HEK293 (cell line): ENCODE measurements around the gene CC2D1B.

ENCODE experiments used
- GLI4 ChIP-seq: fragments of 450-650 bp; formaldehyde crosslinking; IDR thresholded peaks from 2 replicates; pipeline ENCODE4 v1.5.1; 2016; ENCODE audit warnings: missing biosample characterization, missing genetic modification characterization
- MZF1 ChIP-seq: fragments of 450-650 bp; formaldehyde crosslinking; IDR thresholded peaks from 2 replicates; pipeline ENCODE4 v1.5.1; 2017; ENCODE audit warnings: missing biosample characterization, missing genetic modification characterization, borderline replicate concordance
- REPIN1 ChIP-seq: fragments of 450-650 bp; formaldehyde crosslinking; IDR thresholded peaks from 2 replicates; pipeline ENCODE4 v1.5.1; 2017; ENCODE audit warnings: missing biosample characterization, missing genetic modification characterization, low read depth
- SALL2 ChIP-seq: fragments of 450-650 bp; formaldehyde crosslinking; IDR thresholded peaks from 2 replicates; pipeline ENCODE4 v1.5.0; 2017; ENCODE audit warnings: missing biosample characterization, mild to moderate bottlenecking, missing genetic modification characterization, borderline replicate concordance
- ZFHX2 ChIP-seq: fragments of 450-650 bp; formaldehyde crosslinking; conservative IDR thresholded peaks from 2 replicates; pipeline ENCODE4 v1.5.1; 2016; ENCODE audit warnings: missing biosample characterization, missing genetic modification characterization
- ZNF10 ChIP-seq: fragments of 450-650 bp; formaldehyde crosslinking; IDR thresholded peaks from 2 replicates; pipeline ENCODE4 v1.5.1; 2017; ENCODE audit warnings: missing biosample characterization, missing genetic modification characterization
- ZNF114 ChIP-seq: fragments of 450-650 bp; formaldehyde crosslinking; IDR thresholded peaks from 2 replicates; pipeline ENCODE4 v1.5.0; 2017; ENCODE audit warnings: missing biosample characterization, missing genetic modification characterization
- ZNF155 ChIP-seq: fragments of 450-650 bp; formaldehyde crosslinking; IDR thresholded peaks from 2 replicates; pipeline ENCODE4 v1.5.1; 2016; ENCODE audit warnings: missing biosample characterization, missing genetic modification characterization
- ZNF174 ChIP-seq: fragments of 450-650 bp; formaldehyde crosslinking; IDR thresholded peaks from 2 replicates; pipeline ENCODE4 v1.5.0; 2017; ENCODE audit warnings: missing biosample characterization, mild to moderate bottlenecking, missing genetic modification characterization
- ZNF202 ChIP-seq: fragments of 450-650 bp; formaldehyde crosslinking; IDR thresholded peaks from 2 replicates; pipeline ENCODE4 v1.5.1; 2016; ENCODE audit warnings: missing biosample characterization, missing genetic modification characterization, borderline replicate concordance
- ZNF24 ChIP-seq: fragments of 450-650 bp; formaldehyde crosslinking; IDR thresholded peaks from 2 replicates; pipeline ENCODE4 v1.5.1; 2016; ENCODE audit warnings: missing biosample characterization, missing genetic modification characterization
- ZNF423 ChIP-seq: fragments of 450-650 bp; formaldehyde crosslinking; IDR thresholded peaks from 2 replicates; pipeline ENCODE4 v1.5.1; 2016; ENCODE audit warnings: missing biosample characterization, missing genetic modification characterization
- ZNF548 ChIP-seq: fragments of 450-650 bp; formaldehyde crosslinking; IDR thresholded peaks from 2 replicates; pipeline ENCODE4 v1.5.1; 2016; ENCODE audit warnings: missing biosample characterization, missing genetic modification characterization
- ZNF561 ChIP-seq: fragments of 450-650 bp; IDR thresholded peaks from 2 replicates; pipeline ENCODE4 v1.5.1; 2018; ENCODE audit warnings: missing biosample characterization, missing genetic modification characterization, borderline replicate concordance
- ZNF596 ChIP-seq: fragments of 450-650 bp; IDR thresholded peaks from 2 replicates; pipeline ENCODE4 v1.5.0; 2018; ENCODE audit warnings: missing biosample characterization, mild to moderate bottlenecking, missing genetic modification characterization, moderate library complexity
- ZNF626 ChIP-seq: fragments of 450-650 bp; sonication (Bioruptor Pico); formaldehyde crosslinking; IDR thresholded peaks from 2 replicates; pipeline ENCODE4 v1.5.1; 2018; ENCODE audit warnings: missing biosample characterization, missing genetic modification characterization, inconsistent platforms
- ZSCAN30 ChIP-seq: fragments of 450-650 bp; IDR thresholded peaks from 2 replicates; pipeline ENCODE4 v1.5.1; 2018; ENCODE audit warnings: missing biosample characterization, mild to moderate bottlenecking, missing genetic modification characterization, moderate library complexity
- TF ChIP-seq, protein P1 (sequence below): fragments of 450-650 bp; formaldehyde crosslinking; IDR thresholded peaks from 2 replicates; pipeline ENCODE4 v1.5.1; 2017; ENCODE audit warnings: missing biosample characterization, missing genetic modification characterization
- TF ChIP-seq, protein P2 (sequence below): fragments of 450-650 bp; formaldehyde crosslinking; IDR thresholded peaks from 2 replicates; pipeline ENCODE4 v1.5.1; 2016; ENCODE audit warnings: missing biosample characterization, missing genetic modification characterization
- TF ChIP-seq, protein P3 (sequence below): fragments of 450-650 bp; formaldehyde crosslinking; IDR thresholded peaks from 2 replicates; pipeline ENCODE4 v1.5.1; 2016; ENCODE audit warnings: missing biosample characterization, missing genetic modification characterization
- TF ChIP-seq, protein P4 (sequence below): fragments of 450-650 bp; formaldehyde crosslinking; IDR thresholded peaks from 2 replicates; pipeline ENCODE4 v1.5.1; 2017; ENCODE audit warnings: missing biosample characterization, missing genetic modification characterization
- TF ChIP-seq, protein P5 (sequence below): fragments of 450-650 bp; formaldehyde crosslinking; IDR thresholded peaks from 2 replicates; pipeline ENCODE4 v1.5.1; 2016; ENCODE audit warnings: missing biosample characterization, missing genetic modification characterization
- TF ChIP-seq, protein P6 (sequence below): fragments of 450-650 bp; formaldehyde crosslinking; IDR thresholded peaks from 2 replicates; pipeline ENCODE4 v1.5.1; 2017; ENCODE audit warnings: missing biosample characterization, missing genetic modification characterization
- TF ChIP-seq, protein P7 (sequence below): fragments of 450-650 bp; formaldehyde crosslinking; IDR thresholded peaks from 2 replicates; pipeline ENCODE4 v1.5.1; 2016; ENCODE audit warnings: missing biosample characterization, missing genetic modification characterization

Gene CC2D1B

DNA sequence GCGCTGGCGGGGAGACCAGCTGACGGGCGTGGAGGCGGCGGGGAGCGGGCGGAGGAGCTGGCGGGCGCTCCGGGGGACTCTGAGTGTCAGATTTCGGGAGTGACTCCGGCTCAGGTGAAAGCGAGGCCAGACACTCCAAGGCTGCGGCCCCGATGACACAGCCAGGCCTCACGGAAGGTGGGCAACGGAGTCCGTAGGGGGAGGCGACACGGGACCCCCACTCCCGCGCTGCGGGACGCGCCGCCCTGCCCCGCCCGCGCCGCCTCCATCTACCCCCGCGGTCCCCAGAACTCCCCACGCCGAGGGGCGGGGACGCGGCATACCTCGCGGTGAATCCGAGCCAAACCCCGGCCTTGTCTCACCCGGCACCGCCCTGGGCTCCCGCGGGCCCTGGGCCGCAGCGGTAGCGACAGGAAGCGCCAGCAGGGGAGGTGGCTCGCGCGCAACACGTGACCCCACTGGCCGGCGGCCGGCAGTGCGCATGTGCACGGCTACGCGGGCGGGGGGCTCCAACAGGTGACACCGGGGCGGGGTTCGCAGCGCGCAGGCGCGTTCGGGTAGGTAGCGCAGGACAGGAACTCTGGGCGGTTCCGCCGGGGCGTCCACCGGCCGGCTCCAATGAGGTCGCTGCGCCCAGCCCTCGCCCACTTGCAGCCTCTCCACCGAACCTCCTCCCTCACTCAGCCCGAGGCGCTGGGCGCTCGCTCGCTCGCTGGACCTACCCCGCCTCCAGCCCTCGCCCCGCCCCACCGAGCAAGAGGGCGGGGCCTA, at the start of gene CC2D1B (continued):
- TF ChIP-seq, protein P1, sequence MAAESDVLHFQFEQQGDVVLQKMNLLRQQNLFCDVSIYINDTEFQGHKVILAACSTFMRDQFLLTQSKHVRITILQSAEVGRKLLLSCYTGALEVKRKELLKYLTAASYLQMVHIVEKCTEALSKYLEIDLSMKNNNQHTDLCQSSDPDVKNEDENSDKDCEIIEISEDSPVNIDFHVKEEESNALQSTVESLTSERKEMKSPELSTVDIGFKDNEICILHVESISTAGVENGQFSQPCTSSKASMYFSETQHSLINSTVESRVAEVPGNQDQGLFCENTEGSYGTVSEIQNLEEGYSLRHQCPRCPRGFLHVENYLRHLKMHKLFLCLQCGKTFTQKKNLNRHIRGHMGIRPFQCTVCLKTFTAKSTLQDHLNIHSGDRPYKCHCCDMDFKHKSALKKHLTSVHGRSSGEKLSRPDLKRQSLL (tag by site-specific recombination), result peak; percentile 78; the same call in 1 of the 2 replicates
- TF ChIP-seq MZF1 (tag by site-specific recombination) (peak; percentile 32), ZNF626 (tag by site-specific recombination) (no peak), ZNF561 (tag by site-specific recombination) (peak; percentile 74; the same call in 1 of the 2 replicates), ZNF596 (no peak), GLI4 (tag by site-specific recombination) (0 out of 2 replicates have a peak, but pooled peaks have one; percentile 67), ZNF548 (tag by site-specific recombination) (no peak), REPIN1 (tag by site-specific recombination) (peak; percentile 97), ZNF10 (tag by site-specific recombination) (peak; percentile 55; the same call in 1 of the 2 replicates), ZSCAN30 (tag by site-specific recombination) (peak; percentile 80), ZNF174 (tag by site-specific recombination) (no peak), SALL2 (no peak), ZNF202 (no peak), ZNF24 (tag by site-specific recombination) (no peak; the same call in 1 of the 2 replicates), ZFHX2 (tag by site-specific recombination) (peak; percentile 97), ZNF423 (tag by site-specific recombination) (no peak), ZNF114 (no peak), ZNF155 (no peak)
- TF ChIP-seq, protein P2, sequence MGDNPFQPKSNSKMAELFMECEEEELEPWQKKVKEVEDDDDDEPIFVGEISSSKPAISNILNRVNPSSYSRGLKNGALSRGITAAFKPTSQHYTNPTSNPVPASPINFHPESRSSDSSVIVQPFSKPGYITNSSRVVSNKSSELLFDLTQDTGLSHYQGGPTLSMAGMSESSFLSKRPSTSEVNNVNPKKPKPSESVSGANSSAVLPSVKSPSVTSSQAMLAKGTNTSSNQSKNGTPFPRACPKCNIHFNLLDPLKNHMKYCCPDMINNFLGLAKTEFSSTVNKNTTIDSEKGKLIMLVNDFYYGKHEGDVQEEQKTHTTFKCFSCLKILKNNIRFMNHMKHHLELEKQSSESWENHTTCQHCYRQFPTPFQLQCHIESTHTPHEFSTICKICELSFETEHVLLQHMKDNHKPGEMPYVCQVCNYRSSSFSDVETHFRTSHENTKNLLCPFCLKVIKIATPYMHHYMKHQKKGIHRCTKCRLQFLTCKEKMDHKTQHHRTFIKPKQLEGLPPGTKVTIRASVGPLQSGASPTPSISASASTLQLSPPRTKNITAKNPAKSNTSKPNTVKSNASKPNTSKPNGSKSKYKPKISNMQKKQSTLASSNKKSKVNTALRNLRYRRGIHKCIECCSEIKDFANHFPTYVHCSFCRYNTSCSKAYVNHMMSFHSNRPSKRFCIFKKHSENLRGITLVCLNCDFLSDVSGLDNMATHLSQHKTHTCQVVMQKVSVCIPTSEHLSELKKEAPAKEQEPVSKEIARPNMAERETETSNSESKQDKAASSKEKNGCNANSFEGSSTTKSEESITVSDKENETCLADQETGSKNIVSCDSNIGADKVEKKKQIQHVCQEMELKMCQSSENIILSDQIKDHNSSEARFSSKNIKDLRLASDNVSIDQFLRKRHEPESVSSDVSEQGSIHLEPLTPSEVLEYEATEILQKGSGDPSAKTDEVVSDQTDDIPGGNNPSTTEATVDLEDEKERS (tag by site-specific recombination), result no peak
- TF ChIP-seq, protein P3, sequence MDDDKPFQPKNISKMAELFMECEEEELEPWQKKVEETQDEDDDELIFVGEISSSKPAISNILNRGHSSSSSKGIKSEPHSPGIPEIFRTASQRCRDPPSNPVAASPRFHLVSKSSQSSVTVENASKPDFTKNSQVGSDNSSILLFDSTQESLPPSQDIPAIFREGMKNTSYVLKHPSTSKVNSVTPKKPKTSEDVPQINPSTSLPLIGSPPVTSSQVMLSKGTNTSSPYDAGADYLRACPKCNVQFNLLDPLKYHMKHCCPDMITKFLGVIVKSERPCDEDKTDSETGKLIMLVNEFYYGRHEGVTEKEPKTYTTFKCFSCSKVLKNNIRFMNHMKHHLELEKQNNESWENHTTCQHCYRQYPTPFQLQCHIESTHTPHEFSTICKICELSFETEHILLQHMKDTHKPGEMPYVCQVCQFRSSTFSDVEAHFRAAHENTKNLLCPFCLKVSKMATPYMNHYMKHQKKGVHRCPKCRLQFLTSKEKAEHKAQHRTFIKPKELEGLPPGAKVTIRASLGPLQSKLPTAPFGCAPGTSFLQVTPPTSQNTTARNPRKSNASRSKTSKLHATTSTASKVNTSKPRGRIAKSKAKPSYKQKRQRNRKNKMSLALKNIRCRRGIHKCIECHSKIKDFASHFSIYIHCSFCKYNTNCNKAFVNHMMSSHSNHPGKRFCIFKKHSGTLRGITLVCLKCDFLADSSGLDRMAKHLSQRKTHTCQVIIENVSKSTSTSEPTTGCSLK (tag by site-specific recombination), result no peak
- TF ChIP-seq, protein P4, sequence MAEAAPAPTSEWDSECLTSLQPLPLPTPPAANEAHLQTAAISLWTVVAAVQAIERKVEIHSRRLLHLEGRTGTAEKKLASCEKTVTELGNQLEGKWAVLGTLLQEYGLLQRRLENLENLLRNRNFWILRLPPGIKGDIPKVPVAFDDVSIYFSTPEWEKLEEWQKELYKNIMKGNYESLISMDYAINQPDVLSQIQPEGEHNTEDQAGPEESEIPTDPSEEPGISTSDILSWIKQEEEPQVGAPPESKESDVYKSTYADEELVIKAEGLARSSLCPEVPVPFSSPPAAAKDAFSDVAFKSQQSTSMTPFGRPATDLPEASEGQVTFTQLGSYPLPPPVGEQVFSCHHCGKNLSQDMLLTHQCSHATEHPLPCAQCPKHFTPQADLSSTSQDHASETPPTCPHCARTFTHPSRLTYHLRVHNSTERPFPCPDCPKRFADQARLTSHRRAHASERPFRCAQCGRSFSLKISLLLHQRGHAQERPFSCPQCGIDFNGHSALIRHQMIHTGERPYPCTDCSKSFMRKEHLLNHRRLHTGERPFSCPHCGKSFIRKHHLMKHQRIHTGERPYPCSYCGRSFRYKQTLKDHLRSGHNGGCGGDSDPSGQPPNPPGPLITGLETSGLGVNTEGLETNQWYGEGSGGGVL (tag by site-specific recombination), result peak; percentile 58
- TF ChIP-seq, protein P5, sequence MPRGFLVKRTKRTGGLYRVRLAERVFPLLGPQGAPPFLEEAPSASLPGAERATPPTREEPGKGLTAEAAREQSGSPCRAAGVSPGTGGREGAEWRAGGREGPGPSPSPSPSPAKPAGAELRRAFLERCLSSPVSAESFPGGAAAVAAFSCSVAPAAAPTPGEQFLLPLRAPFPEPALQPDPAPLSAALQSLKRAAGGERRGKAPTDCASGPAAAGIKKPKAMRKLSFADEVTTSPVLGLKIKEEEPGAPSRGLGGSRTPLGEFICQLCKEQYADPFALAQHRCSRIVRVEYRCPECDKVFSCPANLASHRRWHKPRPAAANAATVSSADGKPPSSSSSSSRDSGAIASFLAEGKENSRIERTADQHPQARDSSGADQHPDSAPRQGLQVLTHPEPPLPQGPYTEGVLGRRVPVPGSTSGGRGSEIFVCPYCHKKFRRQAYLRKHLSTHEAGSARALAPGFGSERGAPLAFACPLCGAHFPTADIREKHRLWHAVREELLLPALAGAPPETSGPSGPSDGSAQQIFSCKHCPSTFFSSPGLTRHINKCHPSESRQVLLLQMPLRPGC, result peak; percentile 27; the same call in 1 of the 2 replicates
- TF ChIP-seq, protein P6, sequence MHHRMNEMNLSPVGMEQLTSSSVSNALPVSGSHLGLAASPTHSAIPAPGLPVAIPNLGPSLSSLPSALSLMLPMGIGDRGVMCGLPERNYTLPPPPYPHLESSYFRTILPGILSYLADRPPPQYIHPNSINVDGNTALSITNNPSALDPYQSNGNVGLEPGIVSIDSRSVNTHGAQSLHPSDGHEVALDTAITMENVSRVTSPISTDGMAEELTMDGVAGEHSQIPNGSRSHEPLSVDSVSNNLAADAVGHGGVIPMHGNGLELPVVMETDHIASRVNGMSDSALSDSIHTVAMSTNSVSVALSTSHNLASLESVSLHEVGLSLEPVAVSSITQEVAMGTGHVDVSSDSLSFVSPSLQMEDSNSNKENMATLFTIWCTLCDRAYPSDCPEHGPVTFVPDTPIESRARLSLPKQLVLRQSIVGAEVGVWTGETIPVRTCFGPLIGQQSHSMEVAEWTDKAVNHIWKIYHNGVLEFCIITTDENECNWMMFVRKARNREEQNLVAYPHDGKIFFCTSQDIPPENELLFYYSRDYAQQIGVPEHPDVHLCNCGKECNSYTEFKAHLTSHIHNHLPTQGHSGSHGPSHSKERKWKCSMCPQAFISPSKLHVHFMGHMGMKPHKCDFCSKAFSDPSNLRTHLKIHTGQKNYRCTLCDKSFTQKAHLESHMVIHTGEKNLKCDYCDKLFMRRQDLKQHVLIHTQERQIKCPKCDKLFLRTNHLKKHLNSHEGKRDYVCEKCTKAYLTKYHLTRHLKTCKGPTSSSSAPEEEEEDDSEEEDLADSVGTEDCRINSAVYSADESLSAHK, result 0 out of 2 replicates have a peak, but pooled peaks have one; percentile 8
- TF ChIP-seq, protein P7, sequence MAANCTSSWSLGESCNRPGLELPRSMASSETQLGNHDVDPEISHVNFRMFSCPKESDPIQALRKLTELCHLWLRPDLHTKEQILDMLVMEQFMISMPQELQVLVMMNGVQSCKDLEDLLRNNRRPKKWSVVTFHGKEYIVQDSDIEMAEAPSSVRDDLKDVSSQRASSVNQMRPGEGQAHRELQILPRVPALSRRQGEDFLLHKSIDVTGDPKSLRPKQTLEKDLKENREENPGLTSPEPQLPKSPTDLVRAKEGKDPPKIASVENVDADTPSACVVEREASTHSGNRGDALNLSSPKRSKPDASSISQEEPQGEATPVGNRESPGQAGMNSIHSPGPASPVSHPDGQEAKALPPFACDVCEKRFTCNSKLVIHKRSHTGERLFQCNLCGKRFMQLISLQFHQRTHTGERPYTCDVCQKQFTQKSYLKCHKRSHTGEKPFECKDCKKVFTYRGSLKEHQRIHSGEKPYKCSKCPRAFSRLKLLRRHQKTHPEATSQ, result peak; percentile 73; the same call in 1 of the 2 replicates
